Erythroblast (primary cell): ENCODE measurements around the gene TSTD1.

Experiments used
- GATA1 ChIP-seq: IDR thresholded peaks from 2 replicates; pipeline ENCODE4 v1.6.1; 2011; ENCODE audit warnings: low read depth, mild to moderate bottlenecking, control low read depth, low read length, moderate library complexity
- POLR2A ChIP-seq: IDR thresholded peaks from 2 replicates; pipeline ENCODE4 v1.6.1; 2011; ENCODE audit warnings: mild to moderate bottlenecking, low read length

DNA sequence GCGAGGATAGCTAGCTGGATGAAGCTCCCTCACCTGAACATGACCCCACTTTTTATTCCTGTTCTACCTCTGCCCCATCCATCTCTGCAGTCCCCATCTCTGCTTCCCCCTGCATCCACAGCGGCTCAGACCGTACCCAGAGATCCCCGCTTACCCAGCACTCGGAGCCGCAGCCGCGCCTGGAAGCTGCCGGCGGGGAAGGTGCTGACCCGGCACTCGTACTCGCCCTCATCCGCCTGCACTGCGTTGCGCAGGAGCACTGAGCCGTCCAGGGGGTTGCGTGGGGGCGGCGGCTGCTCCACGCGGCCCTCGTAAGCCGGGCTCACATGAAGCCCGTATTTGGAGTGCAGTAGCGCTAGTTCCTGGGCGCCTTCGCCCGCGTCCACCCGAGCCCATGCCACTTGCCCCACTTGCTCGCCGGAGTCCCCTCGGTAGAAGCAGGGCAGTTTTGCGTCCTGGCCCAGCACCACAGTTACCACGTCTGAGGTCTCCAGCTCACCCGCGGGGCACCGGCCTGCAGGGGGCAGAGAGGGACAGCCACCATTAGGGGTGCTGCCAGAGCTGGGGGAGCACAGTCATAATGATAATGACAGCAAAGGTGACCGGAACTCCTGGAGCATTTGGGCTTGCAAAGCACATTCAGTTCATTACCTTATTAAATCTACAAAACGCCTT is 40.8 kb upstream of the TSTD1 start:
- TF ChIP-seq POLR2A, result no peak
- TF ChIP-seq GATA1, result no peak
